MG63 (cell line): Measurements from ENCODE around the gene MAP2K4. TPM values are rescaled to one million over a fixed set of nuclear protein-coding genes. Genes with fewer than 3 reads are reported as not detected.
A peak's percentile ranks its signal among the peaks of the same experiment; 100 is the strongest.

ENCODE experiments used
- DNase-seq: peaks from one replicate; pipeline ENCODE4 v3.0.0-alpha.2; 2020
- H3K27me3 ChIP-seq: fragments of 250-450 bp; sonication (Bioruptor Pico); 2 replicates; pipeline ENCODE4 v1.5.1; 2020; ENCODE audit warnings: mild to moderate bottlenecking, moderate library complexity
- H3K36me3 ChIP-seq: fragments of 250-450 bp; sonication (Bioruptor Pico); 2 replicates; pipeline ENCODE4 v1.5.1; 2020; ENCODE audit warnings: mild to moderate bottlenecking, moderate library complexity
- H3K4me3 ChIP-seq: fragments of 250-450 bp; sonication (Bioruptor Pico); 2 replicates; pipeline ENCODE4 v1.5.1; 2020; ENCODE audit warnings: mild to moderate bottlenecking, moderate library complexity
- H3K9me3 ChIP-seq: fragments of 250-450 bp; sonication (Bioruptor Pico); 2 replicates; pipeline ENCODE4 v1.5.1; 2020; ENCODE audit warnings: mild to moderate bottlenecking, moderate library complexity
- total RNA-seq: library from RNA; depleted of rRNA; stranded (reverse); fragments of >200 nt; shearing (Covaris generic); gene quantifications from 2 replicates; pipeline ENCODE4 v1.2.3, GENCODE V29; 2014; ENCODE audit warnings: low replicate concordance

Gene MAP2K4
- total RNA-seq, 1 experiment from 2014 or later = 32.4 TPM

DNA sequence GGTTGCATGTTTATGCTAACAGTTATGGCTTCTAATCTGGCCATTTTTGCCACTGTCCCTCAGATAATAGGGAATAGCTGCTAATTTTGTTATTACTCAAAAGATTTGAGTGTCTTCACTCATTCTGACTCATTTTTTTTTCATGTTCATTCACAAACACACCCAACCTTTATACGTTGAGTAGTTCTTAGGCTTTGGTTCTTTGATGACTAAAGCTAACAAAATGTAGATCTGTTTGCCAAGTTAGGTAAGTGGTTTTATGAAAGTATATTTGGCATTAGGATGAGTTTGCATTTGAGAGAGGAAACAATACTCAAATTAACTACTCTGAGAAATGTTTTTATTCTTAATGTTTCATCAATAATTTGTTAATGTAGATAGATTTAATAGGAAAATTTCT lies 3.6 kb downstream of the MAP2K4 start:
- no peak for DNase-seq
- no peaks in the 10 kb centered on the region; the same call in 1 of the 2 replicates for H3K27me3 ChIP-seq

DNA sequence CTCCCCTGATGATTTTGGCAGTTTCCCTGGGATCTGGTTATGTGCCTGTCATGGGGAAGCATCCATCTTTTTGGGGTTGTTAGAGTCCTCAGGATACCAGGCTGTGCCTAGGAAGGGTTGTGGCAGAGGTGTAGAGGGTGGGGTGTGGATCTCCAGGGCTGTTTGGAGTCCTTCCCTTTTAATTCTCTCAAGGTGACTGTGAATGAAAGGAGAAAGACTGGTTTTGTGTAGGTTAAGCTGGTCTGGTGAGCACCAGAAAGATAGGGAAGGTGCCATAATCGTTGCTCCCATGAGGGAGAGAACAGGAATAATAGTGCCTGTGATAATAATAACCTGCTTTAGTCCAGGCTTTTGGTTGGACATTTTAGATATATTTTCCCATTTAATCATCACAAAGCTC lies 7.0 kb downstream of the MAP2K4 start:
- Histone ChIP-seq H3K9me3 (no peaks in the 10 kb centered on the region), H3K4me3 (no peak overlapping the region), H3K27me3 (no peaks in the 10 kb centered on the region), H3K36me3 (peaks cover 10% of the 10 kb centered on the region)
- no peak for DNase-seq

More for the DNA sequence above, 3.6 kb downstream of the MAP2K4 start:
- Histone ChIP-seq H3K4me3 (no peak overlapping the region), H3K36me3 (peaks cover 10% of the 10 kb centered on the region), H3K9me3 (no peaks in the 10 kb centered on the region)

DNA sequence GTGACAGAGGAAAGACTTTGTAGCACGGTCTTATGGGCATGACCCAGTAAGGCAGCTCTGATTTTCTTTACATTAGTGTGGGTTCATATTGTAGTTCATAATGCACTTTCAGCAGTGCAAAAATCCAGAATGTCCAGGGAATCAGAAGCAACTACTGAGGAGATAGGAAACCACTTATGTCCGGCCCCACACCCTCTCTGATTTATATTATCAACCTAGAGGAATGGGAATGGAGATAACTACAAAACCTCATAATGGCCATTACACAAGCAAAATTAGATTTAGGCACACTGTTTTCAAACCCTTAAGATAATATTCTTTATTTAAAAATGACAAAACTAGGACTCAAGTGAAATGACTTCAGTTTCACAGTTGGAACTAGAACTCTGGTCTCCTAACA lies 7.9 kb downstream of the MAP2K4 start:
- Histone ChIP-seq H3K9me3 (no peaks in the 10 kb centered on the region), H3K27me3 (no peaks in the 10 kb centered on the region), H3K36me3 (peaks cover 8% of the 10 kb centered on the region), H3K4me3 (no peak overlapping the region)
- DNase-seq = no peak

DNA sequence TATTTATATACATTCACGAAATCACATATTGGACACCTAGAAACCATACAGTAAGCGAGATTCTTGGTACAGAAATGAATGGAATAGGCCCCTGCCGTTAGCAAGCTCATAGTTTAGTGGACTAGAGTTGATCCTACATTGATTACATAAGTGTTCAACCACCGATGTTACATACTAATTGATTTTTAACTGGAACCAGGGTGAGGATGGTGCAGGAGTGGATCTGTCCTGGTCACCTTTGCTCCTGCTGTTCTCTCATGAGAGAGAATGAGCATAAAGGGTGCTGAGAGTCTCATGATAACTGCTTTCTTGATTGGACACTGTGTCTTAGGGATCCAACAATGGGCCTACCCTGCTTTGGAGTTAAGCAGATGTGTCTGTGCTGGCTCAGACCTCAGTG lies 13.9 kb downstream of the MAP2K4 start:
- no peak overlapping the region for H3K4me3 ChIP-seq
- no peak for DNase-seq
- H3K9me3 ChIP-seq = no peaks in the 10 kb centered on the region
- no peaks in the 10 kb centered on the region for H3K27me3 ChIP-seq
- H3K36me3 ChIP-seq = peaks cover 13% of the 10 kb centered on the region; the same call in 1 of the 2 replicates

DNA sequence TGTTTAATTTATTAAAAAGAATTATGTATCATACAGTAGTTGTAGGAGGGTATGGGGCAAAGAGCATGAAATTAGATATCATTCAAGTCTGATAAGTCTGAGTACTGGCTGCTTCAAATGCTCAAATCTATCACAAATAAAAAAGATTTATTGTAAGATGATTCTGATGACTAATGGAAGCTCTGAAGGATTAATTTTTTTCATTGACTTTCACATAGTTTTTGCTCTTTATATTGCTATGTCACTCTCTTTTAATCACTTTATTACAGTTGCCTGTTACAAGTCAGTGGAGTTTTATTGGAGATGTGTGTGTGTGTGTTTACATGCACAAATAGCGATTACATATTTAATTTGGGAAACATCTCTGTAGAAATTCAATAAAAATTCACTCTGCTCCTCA lies 15.0 kb downstream of the MAP2K4 start:
- no peaks in the 10 kb centered on the region for H3K9me3 ChIP-seq
- H3K4me3 ChIP-seq = no peak overlapping the region
- no peaks in the 10 kb centered on the region for H3K27me3 ChIP-seq
- peaks cover 13% of the 10 kb centered on the region; the same call in 1 of the 2 replicates for H3K36me3 ChIP-seq
- DNase-seq = no peak

DNA sequence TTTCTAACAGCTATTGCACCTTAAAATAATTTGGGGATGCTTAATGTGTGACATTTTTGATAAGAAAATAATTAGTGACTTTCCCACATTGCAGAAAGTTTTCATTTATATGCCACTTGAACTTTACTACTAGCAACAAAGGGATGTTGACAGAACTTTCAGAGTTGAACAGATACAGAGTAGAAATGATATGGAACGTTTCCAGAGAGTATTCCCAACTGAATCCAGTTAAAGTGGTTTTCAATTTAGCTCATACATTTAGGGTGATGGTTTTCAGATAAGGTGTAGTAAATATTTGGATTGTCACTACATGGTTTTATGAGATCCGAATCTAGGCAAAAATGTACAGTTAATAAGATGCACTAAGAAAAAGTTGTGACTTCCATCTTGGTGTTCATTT lies 17.3 kb downstream of the MAP2K4 start:
- Histone ChIP-seq H3K4me3 (no peak overlapping the region), H3K9me3 (no peaks in the 10 kb centered on the region), H3K27me3 (no peaks in the 10 kb centered on the region), H3K36me3 (peaks cover 13% of the 10 kb centered on the region; the same call in 1 of the 2 replicates)
- DNase-seq = no peak

DNA sequence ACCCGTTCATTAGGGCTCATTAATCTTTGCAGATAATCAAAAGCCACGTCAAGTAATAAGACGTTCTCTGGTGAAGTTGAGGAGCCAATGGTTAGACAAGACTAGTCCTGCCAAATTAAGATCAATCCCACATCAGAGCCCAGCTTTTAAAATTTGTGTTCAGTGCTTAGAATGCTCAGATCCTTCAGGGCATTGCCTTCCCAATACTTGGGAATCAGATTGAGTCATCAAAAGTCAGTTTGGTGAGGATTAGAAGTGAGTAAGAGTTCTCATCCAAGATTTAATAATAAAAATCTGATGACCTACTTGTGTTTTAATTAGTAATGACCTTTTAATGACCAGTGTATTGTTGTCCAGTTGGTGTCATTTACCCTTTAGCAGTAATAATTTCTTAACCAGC lies 19.8 kb downstream of the MAP2K4 start:
- H3K9me3 ChIP-seq = no peaks in the 10 kb centered on the region
- H3K27me3 ChIP-seq = no peaks in the 10 kb centered on the region
- peaks cover 4% of the 10 kb centered on the region; the same call in 1 of the 2 replicates for H3K36me3 ChIP-seq
- no peak overlapping the region for H3K4me3 ChIP-seq
- no peak for DNase-seq

DNA sequence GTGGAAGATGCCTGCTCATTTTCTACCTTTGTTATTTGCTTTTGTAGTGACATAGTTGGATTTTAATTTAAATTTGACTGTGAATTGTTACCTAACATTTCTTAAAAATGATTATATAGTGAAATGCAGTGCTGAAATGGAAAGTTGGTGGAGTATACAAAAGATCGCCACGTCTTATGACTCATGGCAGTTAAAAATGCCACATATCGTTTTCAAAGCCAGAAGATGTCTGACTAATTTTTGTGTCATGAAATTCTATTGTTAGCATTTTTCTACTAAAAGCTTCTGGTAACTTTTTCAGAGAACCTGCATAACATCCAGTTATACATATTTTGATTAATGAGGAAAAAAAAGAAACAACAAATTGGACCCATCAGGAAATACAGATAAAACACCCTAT lies 20.6 kb downstream of the MAP2K4 start:
- Histone ChIP-seq H3K36me3 (peaks cover 4% of the 10 kb centered on the region; the same call in 1 of the 2 replicates), H3K9me3 (no peaks in the 10 kb centered on the region), H3K27me3 (no peaks in the 10 kb centered on the region), H3K4me3 (no peak overlapping the region)
- DNase-seq = no peak

DNA sequence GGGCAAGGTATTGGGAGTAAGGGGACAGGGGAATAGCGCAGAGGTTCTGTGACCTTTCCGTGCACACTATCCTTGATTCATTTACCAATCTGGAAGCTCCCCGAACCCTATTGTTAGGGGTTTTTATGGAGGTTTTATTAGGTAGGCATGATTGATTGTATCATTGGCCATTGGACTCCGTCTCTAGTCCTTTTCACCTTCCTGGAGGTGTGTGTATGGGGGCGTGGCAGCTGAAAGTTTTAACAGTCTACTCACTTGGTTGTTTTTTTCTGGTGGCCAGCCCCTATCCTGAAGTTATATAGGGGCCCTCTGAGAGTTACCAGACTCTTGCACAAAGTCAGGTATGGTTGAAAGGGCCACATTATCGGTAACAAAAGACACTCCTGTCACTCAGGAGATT lies 23.0 kb downstream of the MAP2K4 start:
- DNase-seq = no peak
- Histone ChIP-seq H3K4me3 (no peak overlapping the region), H3K36me3 (0 out of 2 replicates have a peak, but pooled peaks cover 2% of the 10 kb centered on the region), H3K27me3 (no peaks in the 10 kb centered on the region), H3K9me3 (no peaks in the 10 kb centered on the region)

DNA sequence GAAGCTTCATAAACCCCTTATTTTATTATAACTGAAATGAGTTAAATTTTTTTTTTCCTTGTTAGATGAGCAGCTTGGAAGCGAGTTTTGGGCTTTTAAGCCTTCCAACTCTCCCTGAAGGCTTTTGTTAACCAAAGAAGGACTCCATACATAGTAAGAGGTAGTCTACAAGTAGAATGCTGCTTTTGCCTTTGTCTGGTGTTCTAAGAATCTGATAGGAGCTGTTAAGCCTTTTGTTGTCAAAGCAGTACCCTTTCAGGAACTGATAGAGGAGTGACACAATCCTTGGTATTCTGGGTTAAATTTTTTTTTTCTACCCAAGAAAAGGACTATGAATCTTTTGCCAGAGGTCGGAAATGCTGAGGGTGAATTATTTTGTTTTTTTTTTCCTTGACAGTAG lies 26.1 kb downstream of the MAP2K4 start:
- no peak for DNase-seq
- Histone ChIP-seq H3K4me3 (no peak overlapping the region), H3K36me3 (no peaks in the 10 kb centered on the region), H3K9me3 (no peaks in the 10 kb centered on the region), H3K27me3 (no peaks in the 10 kb centered on the region)

DNA sequence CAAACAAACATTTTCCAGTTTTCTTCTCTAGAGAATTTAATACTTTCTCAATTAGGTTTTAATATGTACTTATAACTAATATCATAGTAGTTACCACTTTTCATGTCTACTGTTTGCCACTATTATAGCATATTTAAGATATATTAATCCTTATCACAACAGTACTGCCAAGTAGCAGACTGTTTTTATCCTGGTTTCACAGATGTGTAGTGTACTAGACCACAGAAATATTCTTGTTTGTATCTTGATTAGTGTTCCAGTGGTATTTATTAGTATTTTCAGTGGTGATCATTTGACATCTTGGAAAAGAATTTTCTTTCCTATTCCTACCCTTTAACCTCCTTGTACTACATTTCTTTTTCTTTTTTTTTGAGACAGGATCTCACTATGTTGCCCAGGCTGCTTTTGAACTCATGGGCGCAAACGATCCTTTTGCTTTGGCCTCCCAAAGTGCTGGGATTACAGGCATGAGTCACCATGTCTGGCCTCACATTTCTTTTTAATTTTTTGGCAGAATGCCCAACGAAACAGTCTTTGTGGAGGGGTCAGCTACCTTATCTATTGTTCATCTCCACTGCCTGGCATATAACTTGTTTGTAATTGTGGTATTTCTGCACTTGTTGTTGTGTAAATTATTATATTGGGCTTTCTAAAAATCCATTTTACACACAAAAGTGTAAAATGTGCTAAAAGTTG lies 27.2 kb downstream of the MAP2K4 start:
- DNase-seq = peak; percentile 22
- Histone ChIP-seq H3K9me3 (no peaks in the 10 kb centered on the region), H3K36me3 (no peaks in the 10 kb centered on the region), H3K4me3 (no peak overlapping the region), H3K27me3 (no peaks in the 10 kb centered on the region)

DNA sequence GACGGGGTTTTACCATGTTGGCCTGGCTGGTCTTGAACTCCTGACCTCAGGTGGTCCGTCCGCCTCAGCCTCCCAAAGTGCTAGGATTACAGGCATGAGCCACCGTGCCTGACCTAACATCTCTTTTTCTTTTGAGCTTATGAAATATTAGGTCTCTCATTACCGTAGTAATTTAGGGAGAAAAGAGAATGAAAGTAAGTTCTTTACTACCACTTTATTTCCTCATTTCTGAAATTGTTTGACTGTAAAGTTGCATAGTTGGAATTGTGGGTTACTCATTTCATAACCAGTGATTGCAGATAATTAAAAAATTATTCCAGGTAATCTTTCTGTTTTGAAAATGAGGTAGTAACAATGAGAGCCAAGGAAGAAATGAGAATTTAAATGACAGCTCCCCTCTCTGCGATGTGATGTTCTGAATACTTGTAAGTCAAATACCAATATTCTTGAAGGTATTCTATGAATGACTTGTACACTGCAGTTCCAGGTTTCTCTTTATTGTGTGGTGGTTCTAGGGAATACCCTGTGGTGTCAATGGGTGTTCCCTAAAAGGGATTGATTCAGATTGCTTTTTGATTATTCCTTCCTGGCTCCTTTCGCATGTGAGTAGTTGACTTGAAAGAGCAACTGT lies 28.3 kb downstream of the MAP2K4 start:
- no peaks in the 10 kb centered on the region for H3K36me3 ChIP-seq

DNA sequence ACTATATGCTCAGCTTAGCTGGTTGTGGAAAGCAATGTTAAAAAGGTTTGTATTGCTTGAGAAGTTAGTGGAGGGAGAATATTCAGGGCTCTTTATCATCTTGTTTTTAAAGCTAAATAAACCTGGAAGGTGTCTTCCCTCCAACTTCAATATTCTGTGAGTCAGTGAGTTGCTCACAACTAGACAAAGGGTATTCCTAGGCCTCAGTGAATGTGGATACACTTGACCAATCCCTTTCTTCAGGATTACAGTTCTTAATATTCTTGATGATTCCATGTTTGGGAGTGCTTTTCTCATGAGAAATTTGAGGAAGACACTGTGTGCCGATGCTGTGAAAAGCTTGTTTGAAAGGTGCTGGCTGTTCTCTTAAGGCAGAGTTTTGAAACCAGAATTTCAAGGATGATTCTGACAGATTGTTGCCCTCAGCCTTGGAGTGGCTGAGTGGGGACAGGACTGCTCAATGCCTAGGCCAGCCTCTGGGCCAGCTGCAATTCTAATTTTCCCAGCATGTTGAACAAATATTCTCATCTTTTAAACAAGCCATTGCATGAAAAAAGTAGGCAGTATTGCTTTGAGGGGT lies 30.1 kb downstream of the MAP2K4 start:
- Histone ChIP-seq H3K4me3 (no peak overlapping the region), H3K36me3 (no peaks in the 10 kb centered on the region), H3K27me3 (no peaks in the 10 kb centered on the region), H3K9me3 (no peaks in the 10 kb centered on the region)
- DNase-seq = no peak

More for the DNA sequence above, 28.3 kb downstream of the MAP2K4 start:
- Histone ChIP-seq H3K27me3 (no peaks in the 10 kb centered on the region), H3K9me3 (no peaks in the 10 kb centered on the region), H3K4me3 (no peak overlapping the region)
- no peak for DNase-seq

DNA sequence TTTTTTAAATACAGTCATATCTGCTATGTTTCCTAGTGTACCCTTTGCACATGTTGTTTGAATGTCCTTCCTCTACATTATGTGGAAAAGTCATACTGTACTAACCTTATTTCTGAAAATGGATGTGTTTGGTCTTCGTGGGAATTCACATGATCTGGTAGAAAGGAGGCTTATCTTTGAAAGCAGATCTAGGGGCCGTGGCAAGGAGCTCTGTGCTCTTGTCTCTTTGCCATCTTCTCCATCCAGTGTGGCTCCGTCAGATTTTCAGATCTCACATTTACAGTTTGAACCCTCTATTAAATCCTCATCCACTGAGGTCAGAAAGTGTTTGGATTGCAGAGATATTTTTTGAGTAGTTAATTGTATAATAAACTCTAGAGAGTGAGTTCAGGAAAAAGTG lies 32.9 kb downstream of the MAP2K4 start:
- no peak for DNase-seq
- no peak overlapping the region for H3K4me3 ChIP-seq
- peaks cover 2% of the 10 kb centered on the region; the same call in 1 of the 2 replicates for H3K36me3 ChIP-seq
- no peaks in the 10 kb centered on the region for H3K9me3 ChIP-seq
- no peaks in the 10 kb centered on the region for H3K27me3 ChIP-seq

DNA sequence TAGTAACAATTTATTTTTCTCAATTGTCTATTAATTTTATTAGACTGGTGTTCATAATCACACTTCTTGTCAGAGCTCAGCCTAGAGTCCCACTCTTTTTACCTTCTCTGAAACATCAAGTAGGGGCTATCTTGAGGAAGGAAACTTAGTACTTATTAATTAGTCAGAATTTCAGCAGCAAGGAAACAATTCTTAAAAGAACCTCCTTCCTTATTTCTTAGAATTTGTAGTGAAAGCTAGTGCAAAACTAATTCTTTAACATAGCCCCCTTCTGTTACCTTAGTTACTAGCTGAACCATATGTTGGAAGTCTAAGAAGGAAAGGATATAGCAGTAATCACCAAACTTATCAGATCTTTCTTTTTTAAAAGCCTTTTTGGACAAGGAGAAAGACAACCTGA lies 35.2 kb downstream of the MAP2K4 start:
- Histone ChIP-seq H3K9me3 (no peaks in the 10 kb centered on the region), H3K4me3 (no peak overlapping the region), H3K27me3 (no peaks in the 10 kb centered on the region), H3K36me3 (peaks cover 3% of the 10 kb centered on the region)
- no peak for DNase-seq

DNA sequence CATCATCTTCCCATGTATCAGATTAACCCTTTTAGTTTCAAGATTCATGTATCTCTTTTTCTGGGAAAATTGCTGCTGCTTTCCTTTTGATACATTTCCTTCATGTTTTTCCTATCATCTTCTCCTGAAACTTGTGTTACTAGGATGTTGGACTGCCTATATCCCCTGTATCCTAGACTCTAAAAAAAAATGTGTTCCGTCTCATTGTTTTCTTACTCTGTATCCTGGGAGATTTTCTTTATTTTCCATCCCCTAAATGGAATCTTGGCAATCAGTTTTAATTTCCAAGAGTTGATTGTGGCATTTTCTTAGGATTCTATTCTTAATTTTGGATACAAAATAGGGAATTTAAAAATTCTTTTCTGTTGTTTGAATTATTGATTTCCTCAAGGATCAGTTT lies 36.8 kb downstream of the MAP2K4 start:
- Histone ChIP-seq H3K27me3 (no peaks in the 10 kb centered on the region), H3K36me3 (peaks cover 7% of the 10 kb centered on the region), H3K4me3 (no peak overlapping the region), H3K9me3 (no peaks in the 10 kb centered on the region)
- no peak for DNase-seq

DNA sequence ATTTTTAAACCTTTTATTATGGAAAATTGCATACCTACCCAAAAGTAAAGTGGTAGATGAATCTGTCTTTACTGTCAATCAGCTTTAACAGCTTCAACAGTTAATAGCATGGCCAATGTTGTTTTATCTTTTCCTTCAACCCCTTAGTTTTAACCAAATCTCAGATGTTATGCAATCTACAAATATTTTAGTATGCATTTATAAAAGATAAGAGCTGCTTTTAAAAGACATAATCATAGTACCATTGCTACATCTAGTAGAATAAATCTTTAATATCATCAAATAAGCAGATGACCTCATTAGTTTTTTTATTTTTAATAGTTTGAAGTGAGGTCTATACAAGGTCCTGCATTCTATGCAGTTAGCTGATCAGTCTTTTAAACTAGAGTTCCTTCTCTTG lies 37.9 kb downstream of the MAP2K4 start:
- Histone ChIP-seq H3K27me3 (no peaks in the 10 kb centered on the region), H3K36me3 (peaks cover 7% of the 10 kb centered on the region), H3K9me3 (no peaks in the 10 kb centered on the region), H3K4me3 (no peak overlapping the region)
- DNase-seq = no peak

DNA sequence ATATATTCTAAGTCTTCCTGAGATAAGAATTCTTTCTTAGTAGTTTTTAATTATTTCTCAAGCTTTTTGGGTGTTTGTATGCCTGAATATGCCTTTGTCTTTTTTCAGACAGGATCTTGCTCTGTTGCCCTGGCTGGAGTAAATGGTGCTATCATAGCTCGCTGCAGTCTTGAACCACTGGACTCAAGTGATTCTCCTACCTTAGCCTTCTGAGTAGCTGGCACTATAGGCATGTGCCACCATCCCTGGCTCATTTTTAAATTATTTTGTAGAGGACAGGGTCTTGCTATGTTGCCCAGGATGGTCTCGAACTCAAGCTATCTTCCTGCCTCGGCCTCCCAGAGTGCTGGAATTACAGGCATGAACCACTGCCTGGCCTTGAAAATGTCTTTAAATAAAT lies 41.6 kb downstream of the MAP2K4 start:
- Histone ChIP-seq H3K27me3 (no peaks in the 10 kb centered on the region), H3K36me3 (peaks cover 9% of the 10 kb centered on the region; the same call in 1 of the 2 replicates), H3K4me3 (no peak overlapping the region), H3K9me3 (no peaks in the 10 kb centered on the region)
- no peak for DNase-seq
